Cardiac fibroblast (primary cell): ENCODE measurements around the gene DNM3.
A peak's percentile ranks its signal among the peaks of the same experiment; 100 is the strongest.

Experiments used
- DNase-seq, 2 donors: peaks; one replicate each; pipeline versions ENCODE4 v3.0.0 to v3.0.0-alpha.2; 2010; ENCODE audit warnings: low read depth in 2 of 2
- H3K4me3 ChIP-seq, 2 donors: replicated peaks in 1 of 2; 1 replicate in 1 of 2; 2 replicates in 1 of 2; pipeline ENCODE4 v1.5.1; 2011; ENCODE audit warnings: low read depth in 2 of 2, low read length in 2 of 2, mild to moderate bottlenecking in 2 of 2, moderate library complexity in 1 of 2
- CTCF ChIP-seq: IDR thresholded peaks from one replicate; pipeline ENCODE4 v1.5.1; 2011; ENCODE audit warnings: low read depth, mild to moderate bottlenecking, low read length, inconsistent platforms

The DNM3 gene

DNA sequence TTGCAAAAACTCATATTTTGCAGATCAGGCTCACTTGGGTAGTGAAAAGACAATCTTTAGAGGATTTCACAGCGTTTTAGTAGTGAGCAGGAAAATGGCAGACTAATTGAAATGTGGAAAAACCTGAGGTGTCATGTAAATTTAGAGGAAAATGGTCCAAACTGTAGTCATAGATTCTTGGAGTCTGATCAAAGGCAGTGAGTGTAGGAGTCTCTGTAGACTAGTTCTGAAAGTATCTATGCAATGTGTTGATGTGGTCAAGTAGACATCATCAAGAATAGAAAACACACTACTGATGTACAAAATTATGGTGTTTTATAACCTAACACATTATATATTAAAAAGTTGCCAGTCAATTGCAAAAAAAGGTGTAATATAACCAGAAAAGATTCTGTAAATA, 436.0 kb downstream of the DNM3 start:
- DNase-seq: peak; percentile 22 to 63
- H3K4me3 ChIP-seq: no peak overlapping the region
- no peak for TF ChIP-seq CTCF

GRCh38 chr1:172277989-172278388, 436.7 kb downstream of the DNM3 start:
- no peak for TF ChIP-seq CTCF
- no peak for DNase-seq
- H3K4me3 ChIP-seq: no peak overlapping the region

DNA sequence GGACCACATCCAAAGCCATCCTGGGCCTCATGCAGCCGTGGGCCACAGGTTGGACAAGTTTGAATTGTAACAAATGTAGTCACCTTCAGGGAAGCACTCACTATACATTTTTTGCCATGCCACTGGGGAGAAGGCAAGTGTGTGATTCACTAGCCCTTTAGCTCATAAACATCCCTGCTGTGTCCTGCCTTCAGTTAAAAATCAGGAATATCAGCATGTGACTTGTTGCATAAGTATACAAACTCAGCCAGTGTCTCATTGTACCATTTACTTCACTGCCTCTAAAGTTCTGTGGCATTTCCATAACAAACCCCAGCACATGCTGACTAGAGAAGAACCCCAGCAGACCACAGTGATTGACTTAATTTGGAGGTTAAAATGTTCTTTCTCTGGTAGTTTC, 437.2 kb downstream of the DNM3 start:
- no peak overlapping the region for H3K4me3 ChIP-seq
- peak; percentile 62 to 69 for DNase-seq
- no peak for TF ChIP-seq CTCF

DNA sequence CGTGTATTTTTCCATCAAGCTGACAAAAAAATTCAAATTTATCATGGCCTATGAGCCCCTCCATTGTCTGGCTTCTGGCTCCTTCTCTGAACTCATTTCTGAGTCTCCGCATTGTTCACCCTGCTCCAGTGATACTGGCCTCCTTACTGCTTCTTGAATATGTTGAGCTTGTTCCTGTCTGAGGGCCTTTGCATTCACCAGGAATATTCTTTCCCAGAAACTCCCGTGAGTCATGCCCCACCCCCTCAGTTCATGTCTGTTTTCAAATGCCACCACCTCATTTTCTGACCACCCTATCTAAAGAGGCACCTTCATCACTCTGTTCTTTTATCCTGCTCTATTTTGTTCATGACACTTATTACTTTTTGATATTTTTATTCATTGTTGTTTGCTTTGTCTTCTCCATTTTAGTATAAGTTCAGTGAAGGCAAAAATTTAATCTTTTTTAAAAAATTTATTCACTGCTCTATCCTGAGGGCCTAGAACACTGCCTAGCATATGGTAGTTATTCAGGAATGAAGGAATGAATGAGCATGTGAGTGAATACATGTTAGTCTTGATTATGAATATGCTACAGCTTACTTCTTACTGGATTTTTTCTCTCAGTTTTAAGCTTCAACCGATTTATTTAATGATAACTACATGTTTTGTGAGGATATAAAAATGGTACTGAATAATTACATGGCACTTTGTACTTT, 438.8 kb downstream of the DNM3 start:
- no peak for TF ChIP-seq CTCF
- H3K4me3 ChIP-seq: no peak overlapping the region
- DNase-seq: peak in 1 of 2 donors; percentile 36

DNA sequence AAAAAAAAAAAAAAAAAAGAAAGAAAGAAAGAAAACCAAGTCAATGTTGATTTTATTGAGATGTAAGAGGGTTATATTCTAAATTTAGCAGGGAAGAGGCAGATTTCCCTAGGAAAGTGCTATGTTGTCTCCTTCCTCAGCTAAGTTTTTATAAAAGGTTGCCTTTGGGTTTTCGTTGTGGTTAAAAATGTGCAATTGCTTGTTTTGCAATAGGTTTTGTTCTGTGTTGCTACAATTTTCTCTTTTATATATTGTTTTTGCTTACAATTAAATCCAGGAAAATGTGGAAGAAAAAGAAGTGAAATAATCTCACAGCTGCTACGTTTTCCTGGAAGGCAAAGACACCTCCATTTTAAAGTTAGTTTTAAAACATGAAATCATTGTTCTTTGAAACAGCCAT, 442.5 kb downstream of the DNM3 start:
- no peak overlapping the region for H3K4me3 ChIP-seq
- TF ChIP-seq CTCF: no peak
- DNase-seq: no peak

DNA sequence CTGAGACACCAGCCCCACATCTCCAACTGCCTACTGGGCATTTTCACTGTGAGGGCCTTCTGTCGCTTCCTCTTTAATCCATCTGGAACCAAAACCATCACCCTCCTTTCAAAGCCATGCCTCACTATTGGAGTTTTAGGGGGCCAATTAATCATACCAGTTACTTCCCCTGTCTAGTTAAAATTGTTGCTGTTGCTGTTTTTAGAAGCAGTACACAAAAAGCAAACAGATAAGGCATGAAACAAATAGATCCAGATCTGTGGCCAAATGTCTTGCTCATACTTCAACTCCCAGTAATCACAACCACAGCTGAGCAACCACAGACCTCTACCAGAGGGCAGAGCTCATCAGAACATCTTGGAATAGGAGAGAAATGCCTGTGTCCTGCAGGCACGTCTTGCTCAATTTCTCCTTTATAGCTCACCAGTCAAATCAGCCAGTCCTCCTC, 445.4 kb downstream of the DNM3 start:
- DNase-seq: peak; percentile 89 to 93
- no peak overlapping the region for H3K4me3 ChIP-seq
- TF ChIP-seq CTCF: no peak

DNA sequence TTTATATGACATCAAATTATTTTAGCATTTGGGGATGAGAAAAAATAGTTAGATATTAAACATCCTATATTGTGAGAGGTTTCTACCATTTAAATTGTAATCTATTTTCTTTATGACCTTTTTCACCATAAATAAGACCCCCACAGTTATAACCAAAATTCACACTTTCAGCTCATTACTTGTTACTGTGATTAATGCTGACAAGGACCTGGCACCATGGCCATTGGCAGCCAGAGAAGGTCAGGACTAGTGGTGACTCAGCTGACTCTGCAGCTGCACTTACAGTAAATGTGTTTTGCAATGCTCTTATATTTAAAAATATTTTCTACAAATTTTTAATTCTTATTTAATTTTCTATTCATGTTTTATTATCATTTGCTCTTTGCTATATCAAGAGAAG, 445.9 kb downstream of the DNM3 start:
- TF ChIP-seq CTCF: no peak
- H3K4me3 ChIP-seq: no peak overlapping the region
- peak; percentile 86 for DNase-seq
